Measurements from ENCODE around the gene VAX1.
"Not testable (repeated sequence)": the region's sequence is repeated elsewhere in the genome, so short reads cannot be mapped to it uniquely, and the experiment has no call there.

The VAX1 gene

GRCh38 chr10:117087521-117087920 lies 50.5 kb downstream of the VAX1 start:
- ATAC-seq = no peak
- TF ChIP-seq, protein P1, sequence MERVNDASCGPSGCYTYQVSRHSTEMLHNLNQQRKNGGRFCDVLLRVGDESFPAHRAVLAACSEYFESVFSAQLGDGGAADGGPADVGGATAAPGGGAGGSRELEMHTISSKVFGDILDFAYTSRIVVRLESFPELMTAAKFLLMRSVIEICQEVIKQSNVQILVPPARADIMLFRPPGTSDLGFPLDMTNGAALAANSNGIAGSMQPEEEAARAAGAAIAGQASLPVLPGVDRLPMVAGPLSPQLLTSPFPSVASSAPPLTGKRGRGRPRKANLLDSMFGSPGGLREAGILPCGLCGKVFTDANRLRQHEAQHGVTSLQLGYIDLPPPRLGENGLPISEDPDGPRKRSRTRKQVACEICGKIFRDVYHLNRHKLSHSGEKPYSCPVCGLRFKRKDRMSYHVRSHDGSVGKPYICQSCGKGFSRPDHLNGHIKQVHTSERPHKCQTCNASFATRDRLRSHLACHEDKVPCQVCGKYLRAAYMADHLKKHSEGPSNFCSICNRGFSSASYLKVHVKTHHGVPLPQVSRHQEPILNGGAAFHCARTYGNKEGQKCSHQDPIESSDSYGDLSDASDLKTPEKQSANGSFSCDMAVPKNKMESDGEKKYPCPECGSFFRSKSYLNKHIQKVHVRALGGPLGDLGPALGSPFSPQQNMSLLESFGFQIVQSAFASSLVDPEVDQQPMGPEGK (CRISPR knock-in tag; IDR thresholded peaks at IDR 0.05; ENCODE audit: borderline replicate concordance) = no peak
- TF ChIP-seq, protein P2, sequence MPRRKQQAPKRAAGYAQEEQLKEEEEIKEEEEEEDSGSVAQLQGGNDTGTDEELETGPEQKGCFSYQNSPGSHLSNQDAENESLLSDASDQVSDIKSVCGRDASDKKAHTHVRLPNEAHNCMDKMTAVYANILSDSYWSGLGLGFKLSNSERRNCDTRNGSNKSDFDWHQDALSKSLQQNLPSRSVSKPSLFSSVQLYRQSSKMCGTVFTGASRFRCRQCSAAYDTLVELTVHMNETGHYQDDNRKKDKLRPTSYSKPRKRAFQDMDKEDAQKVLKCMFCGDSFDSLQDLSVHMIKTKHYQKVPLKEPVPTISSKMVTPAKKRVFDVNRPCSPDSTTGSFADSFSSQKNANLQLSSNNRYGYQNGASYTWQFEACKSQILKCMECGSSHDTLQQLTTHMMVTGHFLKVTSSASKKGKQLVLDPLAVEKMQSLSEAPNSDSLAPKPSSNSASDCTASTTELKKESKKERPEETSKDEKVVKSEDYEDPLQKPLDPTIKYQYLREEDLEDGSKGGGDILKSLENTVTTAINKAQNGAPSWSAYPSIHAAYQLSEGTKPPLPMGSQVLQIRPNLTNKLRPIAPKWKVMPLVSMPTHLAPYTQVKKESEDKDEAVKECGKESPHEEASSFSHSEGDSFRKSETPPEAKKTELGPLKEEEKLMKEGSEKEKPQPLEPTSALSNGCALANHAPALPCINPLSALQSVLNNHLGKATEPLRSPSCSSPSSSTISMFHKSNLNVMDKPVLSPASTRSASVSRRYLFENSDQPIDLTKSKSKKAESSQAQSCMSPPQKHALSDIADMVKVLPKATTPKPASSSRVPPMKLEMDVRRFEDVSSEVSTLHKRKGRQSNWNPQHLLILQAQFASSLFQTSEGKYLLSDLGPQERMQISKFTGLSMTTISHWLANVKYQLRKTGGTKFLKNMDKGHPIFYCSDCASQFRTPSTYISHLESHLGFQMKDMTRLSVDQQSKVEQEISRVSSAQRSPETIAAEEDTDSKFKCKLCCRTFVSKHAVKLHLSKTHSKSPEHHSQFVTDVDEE (CRISPR knock-in tag; IDR thresholded peaks at IDR 0.05) = no peak
- TF ChIP-seq POU6F1 (CRISPR knock-in tag; IDR thresholded peaks at IDR 0.05; ENCODE audit: borderline replicate concordance, low read depth) (no peak), OSR1 (CRISPR knock-in tag; IDR thresholded peaks at IDR 0.05) (no peak), ZNF8 (CRISPR knock-in tag; IDR thresholded peaks at IDR 0.05) (no peak)

DNA sequence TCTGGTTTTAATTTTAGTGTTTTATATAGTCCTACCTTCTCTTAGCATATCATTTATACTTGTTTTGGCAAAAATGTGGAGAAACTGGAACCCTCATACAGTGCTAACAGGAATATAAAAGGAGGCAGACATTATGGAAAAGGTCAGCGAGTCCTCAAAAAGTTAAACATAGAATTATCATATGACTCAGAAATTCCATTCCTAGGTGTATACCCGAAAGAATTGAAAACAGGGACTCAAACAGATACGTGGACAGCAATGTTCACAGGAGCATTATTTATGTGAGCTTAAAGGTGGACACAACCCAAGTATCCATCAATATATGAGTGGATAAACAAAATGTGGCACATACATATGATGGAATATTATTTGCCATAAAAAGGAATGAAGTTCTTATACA lies 51.5 kb downstream of the VAX1 start:
- TF ChIP-seq ZFP30 (CRISPR knock-in tag; IDR thresholded peaks at IDR 0.05) = no peak
- ATAC-seq = no peak

- ATAC-seq = not testable (repeated sequence)
These were observed 53.4 kb downstream of the VAX1 start for GRCh38 chr10:117084421-117085246.
